HG03342 (cell line): ENCODE results near the gene TNFSF10.
"Not testable (repeated sequence)": the region's sequence is repeated elsewhere in the genome, so short reads cannot be mapped to it uniquely, and the experiment has no call there.

Source experiments
- ATAC-seq: cut with Tn5 transposase; IDR thresholded peaks from one replicate; pipeline ENCODE4 v1.9.1; 2021; ENCODE audit warnings: mild to moderate bottlenecking, moderate library complexity; ENCODE audit not compliant: unreplicated experiment

TNFSF10 gene

DNA sequence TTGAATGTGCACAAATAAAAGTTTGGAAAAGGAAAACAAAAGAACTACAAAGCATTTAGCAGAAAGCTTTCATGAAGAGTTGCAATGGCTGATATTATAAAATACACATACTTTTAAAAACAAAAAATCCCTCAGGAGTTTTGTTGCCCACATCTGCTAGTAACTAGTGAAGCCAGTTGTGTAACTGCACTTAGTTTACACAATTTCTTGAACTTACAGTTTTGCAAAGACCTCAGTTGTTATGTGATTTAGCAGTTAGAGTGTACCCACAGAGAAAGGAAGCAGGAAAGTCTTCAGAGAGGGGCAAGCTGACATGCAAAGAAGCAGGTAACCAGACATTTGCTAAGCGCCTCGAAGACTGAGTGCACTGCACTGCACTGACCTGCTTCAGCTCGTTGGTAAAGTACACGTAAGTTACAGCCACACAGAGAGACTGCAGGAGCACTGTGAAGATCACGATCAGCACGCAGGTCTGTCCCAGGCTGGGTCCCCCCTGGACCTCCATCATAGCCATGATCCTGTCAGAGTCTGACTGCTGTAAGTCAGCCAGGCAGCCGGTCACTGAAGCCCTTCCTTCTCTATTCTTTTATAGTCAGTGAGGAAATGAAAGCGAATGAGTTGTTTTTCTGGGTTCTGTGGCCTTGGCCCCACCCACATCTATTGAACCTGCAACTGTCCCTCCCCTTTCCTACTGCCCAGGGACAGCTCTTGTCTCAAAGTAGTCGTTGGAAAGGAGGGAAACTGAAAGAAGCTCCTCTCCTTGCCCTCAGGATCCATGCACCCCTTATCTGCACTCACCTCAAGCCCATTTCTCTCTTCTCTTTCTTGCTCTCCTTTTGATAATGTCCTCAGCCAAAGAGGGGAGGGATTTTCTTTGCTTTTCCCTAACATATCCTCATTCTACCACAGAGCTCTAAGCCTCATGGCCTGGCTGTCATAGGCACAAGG lies at the start of gene TNFSF10:
TNFSF10 (minus strand) TSS at position 560 of the 948 bp plus-strand sequence; CDS start at position 514, 46 bp downstream.
- ATAC-seq: peak; percentile 90

DNA sequence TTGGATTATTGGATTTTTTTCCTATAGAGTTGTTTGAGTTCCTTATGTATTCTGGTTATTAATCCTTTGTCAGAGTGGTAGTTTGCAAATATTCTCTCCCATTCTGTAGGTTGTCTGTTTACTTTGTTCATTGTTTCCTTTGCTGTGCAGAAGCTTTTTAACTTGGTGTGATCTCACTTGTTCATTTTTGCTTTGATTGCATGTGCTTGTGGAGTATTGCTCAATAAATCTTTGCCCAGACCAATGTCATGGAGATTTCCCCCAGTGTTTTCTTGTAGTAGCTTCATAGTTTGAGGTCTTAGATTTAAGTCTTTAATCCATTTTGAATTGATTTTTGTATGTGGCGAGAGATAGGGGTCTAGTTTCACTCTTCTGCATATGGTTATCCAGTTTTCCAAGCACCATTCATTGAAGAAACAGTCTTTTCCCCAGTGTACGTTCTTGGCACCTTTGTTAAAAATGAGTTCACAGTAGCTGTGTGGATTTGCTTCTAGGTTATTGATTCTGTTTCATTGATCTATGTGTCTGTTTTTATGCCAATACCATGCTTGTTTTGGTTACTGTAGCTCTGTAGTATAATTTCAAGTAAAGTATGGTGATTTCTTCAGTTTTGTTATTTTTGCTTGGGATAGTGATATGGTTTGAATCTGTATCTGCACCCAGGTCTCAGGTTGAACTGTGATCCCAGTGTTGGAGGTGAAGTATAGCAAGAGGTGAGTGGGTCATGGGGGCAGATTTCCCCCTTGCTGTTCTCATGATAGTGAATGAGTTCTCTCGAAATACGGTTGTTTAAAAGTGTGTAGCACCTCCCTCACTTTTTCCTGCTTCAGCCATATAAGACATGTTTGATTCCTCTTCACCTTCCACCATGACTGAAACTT lies 46.1 kb upstream of the TNFSF10 start:
- no peak for ATAC-seq

DNA sequence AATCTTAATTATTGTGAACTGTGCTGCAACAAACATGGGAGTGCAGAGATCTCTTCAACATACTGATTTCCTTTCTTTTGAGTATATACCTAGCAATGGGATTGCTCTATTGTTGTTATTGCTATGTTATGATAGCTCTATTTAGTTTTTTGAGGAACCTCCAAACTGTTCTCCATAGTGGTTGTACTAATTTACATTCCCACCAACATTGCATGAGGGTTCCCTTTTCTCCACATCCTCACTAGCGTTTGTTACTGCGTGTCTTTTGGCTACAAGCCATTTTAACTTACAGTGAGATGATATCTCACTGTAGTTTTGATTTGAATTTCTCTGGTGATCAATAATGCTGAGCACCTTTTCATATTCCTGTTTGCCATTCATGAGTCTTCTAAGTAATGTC lies 45.5 kb upstream of the TNFSF10 start:
- no peak for ATAC-seq

DNA sequence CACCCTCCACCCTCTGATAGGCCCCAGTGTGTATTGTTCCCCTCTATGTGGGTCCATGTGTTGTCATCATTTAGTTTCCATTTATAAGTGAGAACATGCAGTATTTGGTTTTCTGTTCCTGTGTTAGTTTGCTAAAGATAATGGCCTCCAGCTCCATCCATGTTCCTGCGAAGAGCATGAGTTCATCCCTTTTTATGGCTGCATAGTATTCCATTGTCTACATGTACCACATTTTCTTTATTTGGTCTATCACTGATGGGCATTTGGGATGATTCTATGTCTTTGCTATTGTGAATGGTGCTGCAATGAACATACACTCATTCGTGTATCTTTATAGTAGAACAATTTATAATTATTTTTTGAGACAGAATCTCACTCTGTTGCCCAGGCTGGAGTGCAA lies 43.6 kb upstream of the TNFSF10 start:
- ATAC-seq: not testable (repeated sequence)

DNA sequence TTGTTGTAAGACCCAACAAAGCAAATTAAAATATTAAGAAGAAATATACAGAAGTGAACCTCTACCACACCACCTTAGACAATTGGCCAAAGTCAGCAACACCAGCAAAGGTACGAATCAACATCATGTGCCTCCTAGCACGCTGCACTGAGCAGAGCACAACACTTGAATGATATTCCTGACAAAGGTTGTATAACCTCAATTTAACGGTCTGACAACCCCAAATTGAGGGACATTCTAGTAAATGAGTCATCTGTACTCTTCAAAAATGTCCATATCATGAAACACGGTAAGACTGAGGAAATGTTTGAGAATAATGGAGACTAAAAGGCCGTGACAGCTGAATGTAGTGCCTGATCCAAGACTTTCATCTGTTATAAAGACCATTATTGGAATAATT lies 41.3 kb upstream of the TNFSF10 start:
- no peak for ATAC-seq

DNA sequence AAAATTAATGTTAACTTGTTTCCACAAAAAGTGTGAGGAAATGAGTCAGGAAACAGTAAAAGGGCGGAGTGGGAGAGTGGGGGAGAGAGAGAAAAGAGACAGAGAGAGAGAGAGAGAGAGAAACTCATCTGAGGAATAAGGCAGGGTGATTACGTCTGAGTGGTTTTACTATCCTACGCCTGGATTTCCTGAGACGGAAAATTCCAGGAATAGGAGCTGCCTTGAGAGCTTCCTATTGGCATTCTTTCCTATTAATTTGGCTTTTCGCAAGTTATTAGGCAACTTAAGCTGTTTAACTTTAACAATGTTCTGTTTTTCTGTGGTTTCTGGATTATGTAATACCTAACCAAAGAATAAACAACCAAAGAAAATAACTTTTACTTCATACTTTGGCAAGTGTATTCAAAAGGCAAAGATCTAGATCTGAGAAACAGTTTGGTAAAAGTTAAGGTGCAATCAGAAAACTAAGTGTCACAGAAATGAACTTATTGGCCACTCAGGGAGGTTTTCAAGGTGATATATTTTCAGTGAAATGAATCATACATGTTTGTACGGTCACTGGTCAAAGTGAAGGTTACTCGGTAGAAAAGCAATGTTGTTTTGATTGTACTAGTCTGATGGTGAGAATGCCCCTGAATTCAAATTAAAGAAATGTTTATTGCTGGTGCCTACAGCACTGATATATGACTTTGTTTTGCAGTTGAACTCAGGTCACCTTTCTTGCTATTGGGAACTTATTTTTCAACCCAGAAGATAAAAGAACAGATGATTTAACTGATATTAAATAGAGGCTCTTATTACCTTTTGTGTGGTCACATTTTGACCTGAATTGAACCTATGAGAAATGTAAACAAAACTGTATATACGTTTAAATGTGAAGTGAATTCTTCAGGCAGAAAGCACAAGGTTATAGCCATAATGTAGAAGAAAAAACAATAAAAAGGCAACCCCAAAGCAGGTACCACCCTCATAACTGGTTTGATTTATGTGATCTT lies 39.9 kb upstream of the TNFSF10 start:
- peak; percentile 63 for ATAC-seq

DNA sequence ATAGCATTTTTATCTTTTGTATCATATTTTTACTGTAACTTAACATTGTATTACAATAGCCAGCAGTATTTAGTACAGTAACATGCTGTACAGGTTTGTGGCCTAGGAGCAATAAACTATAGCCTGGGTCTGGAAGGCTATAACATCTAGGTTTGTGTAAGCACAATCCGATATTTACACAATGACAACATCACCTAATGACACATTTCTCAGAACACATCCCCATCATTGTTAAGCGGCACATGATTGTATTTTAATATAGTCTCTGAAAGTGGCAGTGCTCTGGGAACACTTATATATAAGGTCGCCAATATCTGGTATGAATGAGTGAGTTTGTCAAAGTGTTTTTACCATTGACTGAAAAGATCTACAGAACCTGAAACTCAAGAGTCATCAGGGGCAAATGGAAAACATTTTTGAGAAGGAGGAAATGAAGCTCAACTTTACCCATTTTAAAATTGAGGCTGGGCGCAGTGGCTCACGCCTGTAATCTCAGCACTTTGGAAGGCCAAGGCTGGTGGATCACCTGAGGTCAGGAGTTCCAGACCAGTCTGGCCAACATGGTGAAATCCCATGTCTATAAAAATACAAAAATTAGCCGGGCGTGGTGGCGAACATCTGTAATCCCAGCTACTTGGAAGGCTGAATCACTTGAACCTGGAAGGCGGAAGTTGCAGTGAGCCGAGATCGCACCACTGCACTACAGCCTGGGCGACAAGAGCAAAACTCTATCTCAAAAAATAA lies 38.8 kb upstream of the TNFSF10 start:
- ATAC-seq: no peak

DNA sequence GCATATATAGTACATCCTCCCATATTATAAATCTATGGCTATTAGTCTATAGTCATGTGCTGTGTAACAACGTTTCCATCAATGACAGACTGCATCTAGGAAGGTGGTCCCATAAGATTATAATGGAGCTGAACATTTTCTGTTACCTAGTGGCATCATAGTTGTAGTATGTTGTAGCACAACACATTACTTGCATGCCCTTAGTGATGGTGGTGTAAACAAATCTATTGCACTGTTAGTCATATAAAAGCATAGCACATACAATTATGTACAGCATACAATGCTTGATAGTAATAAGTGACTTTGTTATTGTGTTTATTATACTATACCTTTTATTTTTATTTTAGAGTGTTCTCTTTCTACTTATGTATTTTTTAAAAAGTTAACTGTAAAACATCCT lies 37.4 kb upstream of the TNFSF10 start:
- no peak for ATAC-seq

DNA sequence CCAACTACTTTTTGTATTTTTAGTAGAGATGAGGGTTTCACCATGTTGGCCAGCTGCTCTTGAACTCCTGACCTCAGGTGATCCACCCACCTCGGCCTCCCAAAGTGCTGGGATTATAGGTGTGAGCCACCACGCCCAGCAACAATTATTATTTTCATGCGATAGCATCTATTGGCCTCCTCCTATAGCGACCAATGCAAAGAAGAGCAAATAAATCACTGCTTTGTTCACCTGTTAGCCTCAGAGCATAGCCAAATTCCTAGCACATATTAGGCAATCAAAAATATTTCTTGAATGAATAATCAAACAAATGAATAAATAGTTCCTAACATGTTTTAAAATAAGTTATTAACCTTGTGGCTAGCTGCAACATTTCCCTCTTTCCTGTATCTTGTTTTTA lies 36.8 kb upstream of the TNFSF10 start:
- no peak for ATAC-seq

DNA sequence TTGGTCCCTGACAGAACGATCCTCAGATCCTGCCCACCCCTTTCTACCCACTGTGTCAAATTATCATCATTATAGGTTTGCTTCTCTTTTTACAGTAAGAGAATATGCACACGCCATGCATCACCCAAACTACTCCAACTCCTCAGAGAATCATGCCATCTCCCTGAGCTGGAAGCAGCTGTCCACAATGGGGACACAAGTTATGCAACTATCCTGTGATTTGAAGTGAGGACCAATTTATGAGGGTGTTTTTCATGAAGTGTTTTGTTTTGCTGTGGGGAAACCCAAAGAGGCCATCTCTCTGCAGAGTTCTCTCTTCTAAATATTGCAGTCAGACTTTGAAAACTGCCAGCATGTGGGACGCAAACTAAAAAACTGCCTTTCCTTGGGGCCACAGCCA lies 35.8 kb upstream of the TNFSF10 start:
- ATAC-seq: no peak

DNA sequence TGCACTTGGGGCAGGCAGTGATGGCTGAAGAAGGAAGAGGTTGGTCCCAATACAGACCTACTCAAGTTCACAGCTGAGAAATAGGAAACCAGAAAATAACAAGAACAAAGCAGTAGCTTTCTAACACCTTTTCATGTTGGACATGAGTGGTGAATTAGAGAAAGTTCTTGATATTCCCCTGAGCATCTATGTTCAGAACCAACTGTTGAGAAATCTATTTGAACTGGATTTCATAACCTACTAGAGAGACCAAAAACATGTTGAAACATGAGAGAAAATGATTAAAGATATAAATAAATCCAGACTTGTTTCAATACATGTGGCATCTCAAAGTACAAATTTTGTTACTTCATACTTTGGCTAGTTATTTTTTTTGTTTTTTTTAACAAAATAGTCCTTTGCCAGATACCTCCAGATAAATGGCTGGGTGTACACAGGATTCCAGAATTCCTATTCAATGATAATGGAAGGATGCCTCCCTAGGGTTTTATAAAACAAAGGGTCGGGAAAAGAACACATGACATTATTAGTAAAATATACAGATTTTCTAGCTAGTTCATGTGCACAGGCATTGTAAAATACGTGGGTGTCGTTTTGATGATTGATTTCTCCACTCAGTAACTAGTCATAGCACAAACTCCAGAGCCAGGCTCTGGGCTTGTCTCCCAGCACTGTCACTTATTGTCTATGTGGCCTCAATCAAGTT lies 34.4 kb upstream of the TNFSF10 start:
- ATAC-seq: no peak

DNA sequence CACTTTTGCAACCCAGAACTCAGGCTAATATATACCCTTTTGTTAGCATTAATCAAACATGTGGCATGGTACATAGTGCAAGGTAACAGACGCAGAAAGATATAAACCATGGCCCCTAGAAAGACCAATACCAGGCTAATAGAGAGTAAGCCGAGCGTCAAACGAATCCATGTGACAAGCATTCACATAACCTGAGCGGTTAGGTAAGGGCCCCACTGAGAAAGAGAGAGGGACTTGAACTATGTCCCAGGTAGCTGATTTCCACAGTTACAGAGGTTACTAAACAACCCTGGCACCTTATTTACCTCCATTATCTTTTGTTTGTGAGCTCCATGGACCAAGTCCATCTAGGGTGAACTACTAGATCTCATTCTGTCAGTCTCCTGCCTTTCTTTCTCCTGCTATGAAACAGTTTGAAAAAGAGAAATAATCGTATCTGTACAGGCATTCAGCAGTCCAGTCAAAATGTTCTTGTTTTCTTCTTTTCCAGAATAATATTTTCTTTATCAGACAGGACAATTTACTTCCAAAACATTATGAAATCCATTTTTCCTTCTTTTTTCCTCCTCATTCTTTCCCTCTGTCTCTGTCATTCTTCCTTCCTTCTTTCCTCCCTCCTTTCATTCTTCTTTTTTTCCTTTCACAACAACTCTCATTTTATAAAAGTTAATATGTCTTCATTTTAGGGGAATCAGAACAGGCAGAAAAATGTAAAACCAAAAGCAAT lies 30.5 kb upstream of the TNFSF10 start:
- no peak for ATAC-seq

DNA sequence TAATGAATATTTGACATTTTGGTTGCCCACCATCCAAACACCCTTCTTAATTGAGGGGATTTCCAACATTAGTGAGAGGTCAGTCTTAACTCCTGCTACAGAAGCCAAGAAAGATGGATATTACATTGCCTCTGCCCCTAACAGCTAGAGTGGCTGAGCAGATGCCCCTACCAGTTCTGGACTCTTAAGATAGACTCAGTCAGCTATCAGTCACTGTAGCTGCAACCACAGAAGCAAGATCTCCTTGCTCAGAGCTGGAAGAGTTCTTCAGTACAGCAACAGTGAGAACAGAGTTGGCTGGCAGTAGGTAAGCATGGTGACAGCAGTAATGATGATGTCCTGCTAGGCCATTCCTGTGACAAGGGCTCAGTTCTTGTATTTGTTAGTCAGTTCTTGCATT lies 29.4 kb upstream of the TNFSF10 start:
- ATAC-seq: no peak

DNA sequence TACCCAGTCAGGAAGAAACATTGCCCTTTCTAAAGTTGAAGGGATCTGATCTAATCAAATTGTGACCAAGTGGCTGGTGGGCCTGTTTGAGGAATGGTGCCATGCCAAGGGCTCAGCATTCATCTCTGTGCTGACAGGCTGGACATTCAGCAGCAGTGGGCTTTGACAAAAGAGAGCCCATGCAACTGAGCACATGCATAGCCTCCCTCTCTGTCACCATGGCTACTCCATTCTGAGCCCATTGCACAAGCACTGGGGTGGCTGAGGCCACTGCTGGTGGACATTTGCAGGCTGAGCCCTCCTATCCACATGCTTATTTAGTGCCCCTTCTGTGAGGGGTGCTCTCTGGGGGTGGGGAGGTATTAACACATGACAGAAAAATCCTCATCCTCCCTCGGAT lies 28.6 kb upstream of the TNFSF10 start:
- ATAC-seq: no peak

DNA sequence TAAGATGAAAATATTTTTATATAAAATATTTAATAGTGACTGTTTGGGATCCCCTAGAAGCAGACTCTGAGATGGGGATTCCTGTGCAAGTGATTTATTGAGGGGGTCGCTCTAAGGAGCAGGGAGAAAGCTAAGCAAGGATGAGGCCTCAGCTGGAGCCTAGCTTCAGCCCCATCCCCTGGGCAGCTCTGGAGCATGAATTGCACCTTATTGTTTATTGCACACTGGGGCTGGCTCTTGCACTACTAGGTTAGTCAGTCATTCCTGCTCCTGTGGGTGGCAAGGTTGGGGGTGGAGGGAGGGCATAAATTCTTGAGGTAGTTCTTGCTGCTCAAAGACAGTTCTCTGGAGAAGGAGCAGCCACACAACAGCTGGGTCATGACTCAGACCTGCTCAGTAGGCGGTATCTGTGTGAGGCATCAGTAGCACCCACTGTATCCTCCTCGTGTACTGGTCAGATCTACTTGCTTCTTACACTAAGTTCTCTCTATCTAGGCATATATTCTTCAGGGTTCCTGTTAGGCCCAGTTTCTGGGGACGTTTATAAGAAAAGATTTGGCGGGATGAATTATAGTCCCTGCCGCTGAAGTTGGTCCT lies 27.2 kb upstream of the TNFSF10 start:
- peak; percentile 66 for ATAC-seq

DNA sequence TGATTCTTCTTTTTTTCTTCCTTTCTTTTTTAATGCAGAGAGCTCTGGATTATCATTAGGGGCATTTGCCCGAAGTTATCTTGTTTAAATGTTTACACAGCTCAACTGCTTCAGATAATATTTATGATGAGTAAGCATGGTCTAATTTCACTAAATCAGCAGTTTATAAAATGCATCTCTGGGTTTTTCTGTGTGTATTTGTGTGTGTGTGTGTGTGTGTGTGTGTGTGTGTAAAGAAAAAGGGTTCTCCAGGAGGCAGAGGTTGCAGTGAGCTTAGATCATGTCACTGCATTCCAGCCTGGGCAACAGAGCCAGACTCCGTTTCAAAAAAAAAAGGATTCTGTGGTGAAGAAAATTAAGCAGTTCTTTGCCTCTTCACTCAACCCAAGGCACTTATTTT lies 25.9 kb upstream of the TNFSF10 start:
- no peak for ATAC-seq

DNA sequence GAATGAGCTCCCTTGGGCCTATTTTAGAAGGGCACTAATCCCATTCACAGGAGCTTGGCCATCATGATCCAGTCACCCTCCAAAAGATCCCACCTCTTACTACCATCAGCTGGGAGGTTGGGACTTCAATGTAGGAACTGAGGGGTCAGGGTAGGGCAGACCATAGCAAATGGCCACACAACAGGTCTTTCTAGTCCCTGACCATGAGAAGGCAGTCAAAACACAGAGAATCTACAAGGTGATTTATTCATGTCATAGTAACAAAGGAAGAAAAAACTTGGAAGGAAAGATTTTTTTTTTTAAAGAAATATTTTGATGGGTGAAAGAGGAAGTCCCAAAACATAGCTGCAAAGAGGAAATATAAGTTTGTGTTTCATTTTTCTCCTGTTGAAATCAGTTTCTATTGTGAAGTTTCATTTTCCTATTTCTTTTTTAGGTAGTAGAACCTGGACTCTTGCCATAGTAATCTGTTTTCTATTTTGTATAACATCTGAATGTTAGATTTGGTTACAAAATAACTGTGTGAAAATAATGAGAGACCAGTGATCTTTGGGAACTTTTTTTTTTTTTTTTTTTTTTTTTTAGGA lies 23.5 kb upstream of the TNFSF10 start:
- ATAC-seq: peak; percentile 52

DNA sequence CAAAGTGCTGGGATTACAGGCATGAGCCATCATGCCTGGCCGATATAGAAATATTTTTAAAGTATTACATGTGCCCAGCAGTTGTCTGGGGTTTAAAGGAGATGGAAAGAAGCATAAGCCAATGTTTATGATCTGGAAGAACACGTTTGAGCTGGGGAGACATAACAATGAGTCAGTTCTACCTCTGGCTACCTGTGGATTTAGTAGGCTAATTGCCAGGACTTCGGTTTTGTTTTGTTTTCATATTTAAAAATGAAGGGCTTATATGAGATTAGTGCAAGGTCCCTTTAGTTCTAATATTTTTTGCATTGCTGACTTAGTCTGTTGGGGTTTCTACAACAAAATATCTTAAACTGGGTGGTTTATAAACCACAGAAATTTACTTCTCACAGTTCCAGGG lies 22.9 kb upstream of the TNFSF10 start:
- no peak for ATAC-seq
